Activated naive CD8-positive, alpha-beta T cell treated with anti-CD3 and anti-CD28 coated beads, Interleukin-2, amount 10 ng/mL, durations not matched to agents 7 days and 5 days (primary cell): ENCODE results near the gene SIDT2. TPM values are rescaled to one million over a fixed set of nuclear protein-coding genes. Genes with fewer than 3 reads are reported as not detected.
A peak's percentile ranks its signal among the peaks of the same experiment; 100 is the strongest.

Source experiments
- ATAC-seq: fragments of 150-1000 bp; cut with Tn5 transposase; one replicate; pipeline ENCODE4 v1.10.0; 2021; ENCODE audit warnings: low read depth, moderate library complexity
- POLR2A ChIA-PET: fragments of 350-600 bp; sonication (Branson Sonifier 250); formaldehyde crosslinking; loops from one replicate; lab custom pipeline; 2021; ENCODE audit warnings: antibody characterized with exemption; lab: Charles Lee
- DNase-seq: peaks from one replicate; pipeline ENCODE4 v3.0.0; 2021
- H3K27ac Mint-ChIP-seq: one replicate; pipeline ENCODE4 v1.8.0; 2022; ENCODE audit warnings: mild to moderate bottlenecking, mixed read lengths
- H3K27me3 Mint-ChIP-seq: one replicate; pipeline ENCODE4 v1.8.0; 2022; ENCODE audit warnings: mild to moderate bottlenecking, moderate library complexity, mixed read lengths
- H3K36me3 Mint-ChIP-seq: one replicate; pipeline ENCODE4 v1.8.0; 2021; ENCODE audit warnings: mild to moderate bottlenecking, mixed read lengths
- H3K4me1 Mint-ChIP-seq: one replicate; pipeline ENCODE4 v1.8.0; 2021; ENCODE audit warnings: mixed read lengths
- H3K4me3 Mint-ChIP-seq: one replicate; pipeline ENCODE4 v1.8.0; 2022; ENCODE audit warnings: mild to moderate bottlenecking, moderate library complexity, mixed read lengths
- H3K9me3 Mint-ChIP-seq: one replicate; pipeline ENCODE4 v1.8.0; 2021; ENCODE audit warnings: mixed read lengths
- total RNA-seq, 2 experiments: library from RNA; stranded (reverse); gene quantifications; one replicate each; pipeline ENCODE4 v1.2.3, GENCODE V29; 2021

Gene SIDT2
- total RNA-seq, 2 experiments from 2014 or later: 34.9 to 35.0 TPM

- Mint-ChIP-seq H3K36me3 (peaks cover 27% of the 10 kb centered on the region), H3K27ac (peak overlapping the region; percentile 96), H3K4me3 (peak overlapping the region; percentile 96), H3K9me3 (no peaks in the 10 kb centered on the region), H3K4me1 (peaks cover 42% of the 10 kb centered on the region), H3K27me3 (no peaks in the 10 kb centered on the region)
- no peak for ATAC-seq
- POLR2A ChIA-PET: interaction anchor here (0.6 to 1.6 kb wide), 3 partner anchors 17 to 299 kb away, joined by 3 to 16 read pairs (median 4); partner anchors contain the start of gene SIDT2
- DNase-seq: no peak
Measured at GRCh38 chr11:117229411-117229810, 50.9 kb downstream of the SIDT2 start.

- Mint-ChIP-seq H3K36me3 (peaks cover 23% of the 10 kb centered on the region), H3K4me3 (peak overlapping the region; percentile 96), H3K27me3 (no peaks in the 10 kb centered on the region), H3K9me3 (no peaks in the 10 kb centered on the region), H3K27ac (peak overlapping the region; percentile 96), H3K4me1 (peaks cover 42% of the 10 kb centered on the region)
- POLR2A ChIA-PET: interaction anchor here (0.6 to 2.4 kb wide), 6 partner anchors 9 to 300 kb away, joined by 3 to 16 read pairs (median 4); partner anchors contain the start of genes PAFAH1B2, SIDT2 and SIK3
- ATAC-seq (peak; percentile 0), DNase-seq (no peak)
Measured at GRCh38 chr11:117229931-117230285, 51.4 kb downstream of the SIDT2 start.

DNA sequence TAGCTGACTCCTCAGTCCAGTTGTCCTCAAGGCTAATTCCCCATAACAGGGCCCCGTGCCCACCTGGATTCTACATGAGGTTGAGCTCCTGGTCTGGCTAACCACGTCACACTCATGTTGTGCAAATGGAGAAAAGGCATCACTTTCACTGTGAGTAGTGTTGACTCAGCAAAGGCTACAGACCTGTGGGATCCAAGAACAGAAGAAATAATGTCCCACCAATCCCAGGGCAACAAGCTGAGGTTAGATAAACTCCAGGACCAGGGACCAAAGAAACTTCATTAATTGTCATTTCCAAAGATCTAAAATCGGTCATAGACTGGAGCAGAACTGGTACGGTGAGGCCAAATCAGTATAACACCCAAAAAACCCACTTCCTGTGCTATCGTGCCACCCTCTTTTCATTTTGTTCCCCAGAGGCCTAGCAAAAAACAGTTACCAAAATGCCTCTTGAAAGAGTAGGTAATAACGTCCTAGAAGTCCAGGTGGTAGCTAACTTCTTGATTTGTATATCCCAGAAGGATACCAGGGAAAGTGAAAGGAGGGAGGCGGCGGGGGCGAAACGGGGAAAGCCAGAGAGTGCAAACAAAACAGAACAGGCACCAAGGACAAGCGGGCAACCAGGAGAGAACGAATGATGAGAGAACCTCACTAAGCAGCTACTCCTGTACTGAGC is 51.9 kb downstream of the SIDT2 start:
- no peaks in the 10 kb centered on the region for H3K27me3 Mint-ChIP-seq
- DNase-seq (peak; percentile 52), ATAC-seq (peak; percentile 44)
- peaks cover 23% of the 10 kb centered on the region for H3K36me3 Mint-ChIP-seq
- no peaks in the 10 kb centered on the region for H3K9me3 Mint-ChIP-seq
- peaks cover 42% of the 10 kb centered on the region for H3K4me1 Mint-ChIP-seq
- H3K27ac Mint-ChIP-seq: peak overlapping the region; percentile 96
- peak overlapping the region; percentile 96 for H3K4me3 Mint-ChIP-seq
- POLR2A ChIA-PET: interaction anchor here (0.7 to 2.4 kb wide), 7 partner anchors 10 to 785 kb away, joined by 3 to 16 read pairs (median 3); partner anchors contain the start of genes PAFAH1B2, SIDT2, SIK3 and ZPR1

- peak overlapping the region; percentile 96 for H3K27ac Mint-ChIP-seq
- H3K36me3 Mint-ChIP-seq: peaks cover 22% of the 10 kb centered on the region
- H3K4me3 Mint-ChIP-seq: peak overlapping the region; percentile 96
- peaks cover 42% of the 10 kb centered on the region for H3K4me1 Mint-ChIP-seq
- H3K27me3 Mint-ChIP-seq: no peaks in the 10 kb centered on the region
- no peaks in the 10 kb centered on the region for H3K9me3 Mint-ChIP-seq
- DNase-seq (no peak), ATAC-seq (peak; percentile 7)
- POLR2A ChIA-PET: interaction anchor here (0.7 to 2.4 kb wide), 12 partner anchors 9 to 785 kb away, joined by 3 to 16 read pairs (median 4); partner anchors contain the start of genes CEP164, PAFAH1B2, SIDT2 and SIK3
Measured at GRCh38 chr11:117230999-117231841, 52.7 kb downstream of the SIDT2 start.

GRCh38 chr11:117231842-117232091 is 53.2 kb downstream of the SIDT2 start, which contains the start of gene PCSK7:
TSS of gene PCSK7 (minus strand) at chr11:117232073. CDS start at chr11:117229844, 2,229 bp downstream.
- POLR2A ChIA-PET: interaction anchor here (1.0 to 2.4 kb wide), 9 partner anchors 10 to 460 kb away, joined by 3 to 15 read pairs (median 5); partner anchors contain the start of genes CEP164, PAFAH1B2 and ZPR1
- no peak for ATAC-seq
- peaks cover 23% of the 10 kb centered on the region for H3K36me3 Mint-ChIP-seq
- H3K4me1 Mint-ChIP-seq: peaks cover 39% of the 10 kb centered on the region
- H3K9me3 Mint-ChIP-seq: no peaks in the 10 kb centered on the region
- peak within 1 kb of the TSS; percentile 100 for H3K4me3 Mint-ChIP-seq
- H3K27ac Mint-ChIP-seq: peak within 1 kb of the TSS; percentile 100
- DNase-seq: no peak
- no peaks in the 10 kb centered on the region for H3K27me3 Mint-ChIP-seq

- DNase-seq (peak; percentile 87), ATAC-seq (peak; percentile 73)
- H3K4me3 Mint-ChIP-seq: peak within 1 kb of the TSS; percentile 100
- H3K27ac Mint-ChIP-seq: peak within 1 kb of the TSS; percentile 100
- H3K36me3 Mint-ChIP-seq: peaks cover 20% of the 10 kb centered on the region
- peaks cover 36% of the 10 kb centered on the region for H3K4me1 Mint-ChIP-seq
- no peaks in the 10 kb centered on the region for H3K27me3 Mint-ChIP-seq
- no peaks in the 10 kb centered on the region for H3K9me3 Mint-ChIP-seq
- POLR2A ChIA-PET: interaction anchor here (1.0 to 2.4 kb wide), 7 partner anchors 10 to 379 kb away, joined by 3 to 15 read pairs (median 5); partner anchors contain the start of genes CEP164 and PAFAH1B2
Measured at GRCh38 chr11:117232092-117232878, 53.7 kb downstream of the SIDT2 start, which contains the start of gene RNF214. TSS of gene RNF214 (plus strand) at chr11:117232671. CDS start at chr11:117234273, 1,602 bp downstream.

DNA sequence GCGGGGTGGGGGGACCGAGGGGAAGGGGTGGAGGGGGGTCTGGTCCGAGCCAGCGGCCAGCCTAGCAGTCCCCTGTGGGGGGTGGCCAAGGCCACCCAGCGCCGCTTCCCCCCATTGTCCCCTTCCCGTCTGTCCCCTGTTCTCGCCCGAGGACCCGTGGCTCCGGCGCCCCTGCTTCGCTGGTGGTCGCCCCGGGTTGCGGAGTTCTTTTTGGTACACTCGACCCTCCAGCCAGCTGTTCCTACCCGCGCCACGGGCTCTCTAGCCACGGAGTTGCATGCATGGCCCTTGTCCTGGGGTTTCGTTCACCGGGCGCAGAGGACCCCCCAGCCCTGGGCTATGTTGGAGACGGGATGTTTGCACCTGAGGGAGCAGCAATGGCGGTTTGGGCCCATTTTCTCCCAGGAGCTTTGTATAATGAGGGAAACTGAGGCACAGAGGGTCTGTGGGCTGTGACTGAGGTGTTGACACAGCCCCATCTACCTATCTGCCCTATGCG is 54.4 kb downstream of the SIDT2 start:
- peak; percentile 58 for DNase-seq
- peak; percentile 3 for ATAC-seq
- peaks cover 36% of the 10 kb centered on the region for H3K4me1 Mint-ChIP-seq
- peak overlapping the region; percentile 93 for H3K4me3 Mint-ChIP-seq
- peaks cover 17% of the 10 kb centered on the region for H3K36me3 Mint-ChIP-seq
- no peaks in the 10 kb centered on the region for H3K9me3 Mint-ChIP-seq
- peak overlapping the region; percentile 89 for H3K27ac Mint-ChIP-seq
- POLR2A ChIA-PET: interaction anchor here (1.1 to 2.4 kb wide), 4 partner anchors 15 to 100 kb away, joined by 4 to 8 read pairs (median 6); partner anchors contain the start of gene CEP164
- no peaks in the 10 kb centered on the region for H3K27me3 Mint-ChIP-seq

DNA sequence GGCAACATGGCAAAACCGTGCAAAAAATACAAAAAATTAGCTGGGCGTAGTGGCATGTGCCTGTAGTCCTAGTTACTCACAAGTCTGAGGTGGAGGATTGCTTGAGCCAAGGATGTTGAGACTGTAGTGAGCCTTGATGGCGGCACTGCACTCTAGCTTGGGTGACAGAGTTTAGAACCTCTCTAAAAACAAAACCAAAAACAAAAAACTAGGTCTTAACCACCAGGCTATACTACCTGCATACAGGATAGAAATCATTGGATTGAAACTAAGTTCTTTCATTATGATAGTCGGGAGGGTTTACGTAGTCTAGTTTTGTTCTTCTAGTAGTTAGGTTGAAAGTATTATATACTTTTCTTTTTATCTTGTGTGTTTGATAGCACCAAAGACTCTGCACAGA is 59.7 kb downstream of the SIDT2 start:
- Mint-ChIP-seq H3K4me3 (no peak overlapping the region), H3K9me3 (no peaks in the 10 kb centered on the region), H3K36me3 (peaks cover 8% of the 10 kb centered on the region), H3K27me3 (no peaks in the 10 kb centered on the region), H3K27ac (no peak overlapping the region), H3K4me1 (peaks cover 12% of the 10 kb centered on the region)
- no peak for DNase-seq
- POLR2A ChIA-PET: no interaction called here
- ATAC-seq: no peak

GRCh38 chr11:117239295-117239694 is 60.8 kb downstream of the SIDT2 start:
- Mint-ChIP-seq H3K27me3 (no peaks in the 10 kb centered on the region), H3K27ac (no peak overlapping the region), H3K4me1 (peaks cover 1% of the 10 kb centered on the region), H3K4me3 (no peak overlapping the region), H3K9me3 (no peaks in the 10 kb centered on the region), H3K36me3 (peaks cover 10% of the 10 kb centered on the region)
- ATAC-seq (no peak), DNase-seq (no peak)
- POLR2A ChIA-PET: no interaction called here

Other genes with a start within 250 kb of the SIDT2 start
- gene SIK3, start 80.3 kb upstream of the SIDT2 start, total RNA-seq: 10 to 100 TPM; 44.7 to 45.8 TPM
- 10 to 100 TPM; 58.5 to 60.4 TPM for gene PAFAH1B2, start 34.5 kb upstream of the SIDT2 start, total RNA-seq
- 1 to 10 TPM; 6.2 to 6.4 TPM for gene TAGLN, start 20.6 kb downstream of the SIDT2 start, total RNA-seq
- 100 to 1,000 TPM; 191 to 195 TPM for gene PCSK7, start 53.3 kb downstream of the SIDT2 start, total RNA-seq
- gene RNF214, start 53.9 kb downstream of the SIDT2 start, total RNA-seq: 10 to 100 TPM; 22.6 to 26.0 TPM
- 1 to 10 TPM; 8.0 to 8.5 TPM for gene BACE1-AS, start 112.6 kb downstream of the SIDT2 start, total RNA-seq
- 1 to 10 TPM; 1.1 to 2.6 TPM for gene BACE1, start 137.5 kb downstream of the SIDT2 start, total RNA-seq
- 10 to 100 TPM; 37.5 to 37.7 TPM for gene CEP164, start 149.1 kb downstream of the SIDT2 start, total RNA-seq